Caco-2 (cell line): Measurements from ENCODE around the gene ATPAF2. TPM values are rescaled to one million over a fixed set of nuclear protein-coding genes. Genes with fewer than 3 reads are reported as not detected.

ENCODE experiments used
- BruUV-seq: library from RNA; stranded (reverse); fragments of 400-500 nt; replicated peaks from 2 replicates; lab custom pipeline; 2021; lab: Mats Ljungman, UMichigan
- CTCF ChIA-PET: fragments of 300-600 bp; sonication (Branson Sonifier 250); formaldehyde crosslinking; loops from one replicate; lab custom pipeline; 2022; ENCODE audit warnings: antibody characterized with exemption; lab: Charles Lee
- POLR2A ChIA-PET: fragments of 300-600 bp; sonication (Branson Sonifier 250); formaldehyde crosslinking; loops from one replicate; lab custom pipeline; 2022; ENCODE audit warnings: antibody characterized with exemption; lab: Charles Lee
- DNase-seq, 2 experiments: peaks; one replicate each; pipeline versions ENCODE4 v3.0.0 to v3.0.0-alpha.2; 2020 to 2022
- H3K27me3 ChIP-seq: replicated peaks from 2 replicates; pipeline ENCODE4 v1.6.0; 2011; ENCODE audit warnings: low read length; ENCODE audit not compliant: control insufficient read depth, insufficient read depth
- H3K36me3 ChIP-seq: 2 replicates; pipeline ENCODE4 v1.5.1; 2011; ENCODE audit warnings: low read length; ENCODE audit not compliant: control insufficient read depth, insufficient read depth
- H3K4me1 ChIP-seq: fragments of 250-450 bp; sonication (Bioruptor Pico); 2 replicates; pipeline ENCODE4 v1.5.1; 2020; ENCODE audit warnings: mild to moderate bottlenecking
- H3K4me3 ChIP-seq: 2 replicates; pipeline ENCODE4 v1.5.1; 2011; ENCODE audit warnings: low read depth, mild to moderate bottlenecking, control low read depth, low read length
- H3K9me3 ChIP-seq: fragments of 250-450 bp; sonication (Bioruptor Pico); 2 replicates; pipeline ENCODE4 v1.5.1; 2020; ENCODE audit warnings: mild to moderate bottlenecking, moderate library complexity
- H3K27ac Mint-ChIP-seq: one replicate; pipeline ENCODE4 v1.8.0; 2022; ENCODE audit warnings: mixed read lengths; ENCODE audit not compliant: unreplicated experiment
- H3K27me3 Mint-ChIP-seq: one replicate; pipeline ENCODE4 v1.8.0; 2022; ENCODE audit warnings: mixed read lengths; ENCODE audit not compliant: insufficient read depth, unreplicated experiment
- H3K36me3 Mint-ChIP-seq: one replicate; pipeline ENCODE4 v1.8.0; 2022; ENCODE audit warnings: mild to moderate bottlenecking, mixed read lengths; ENCODE audit not compliant: insufficient read depth, unreplicated experiment
- H3K4me1 Mint-ChIP-seq: one replicate; pipeline ENCODE4 v1.8.0; 2022; ENCODE audit warnings: low read depth, mixed read lengths; ENCODE audit not compliant: unreplicated experiment
- H3K4me3 Mint-ChIP-seq: one replicate; pipeline ENCODE4 v1.8.0; 2022; ENCODE audit warnings: mild to moderate bottlenecking, moderate library complexity, mixed read lengths; ENCODE audit not compliant: unreplicated experiment
- H3K9me3 Mint-ChIP-seq: one replicate; pipeline ENCODE4 v1.8.0; 2022; ENCODE audit warnings: mixed read lengths; ENCODE audit not compliant: unreplicated experiment
- CTCF ChIP-seq, 2 experiments: fragments of 200-600 bp in 1 of 2; IDR thresholded peaks; 1 replicate in 1 of 2; 2 replicates in 1 of 2; pipeline versions ENCODE4 v1.5.1 to v1.8.0; 2011 to 2022; ENCODE audit warnings: antibody characterized with exemption in 1 of 2, control low read depth in 1 of 2, inconsistent platforms in 1 of 2, low read depth in 1 of 2, low read length in 1 of 2, mild to moderate bottlenecking in 1 of 2, moderate library complexity in 1 of 2; ENCODE audit not compliant: insufficient read depth in 1 of 2, severe bottlenecking in 1 of 2, unreplicated experiment in 1 of 2
- intact Hi-C: fragments of 100-400 bp; cut with micrococcal nuclease; formaldehyde crosslinking; loops from one replicate; pipeline ENCODE4 v1.10.0; 2022; ENCODE audit not compliant: unreplicated experiment
- total RNA-seq: library from RNA; stranded (reverse); gene quantifications from 2 replicates; pipeline ENCODE4 v1.2.3, GENCODE V29; 2022

Gene ATPAF2
- total RNA-seq, 1 experiment from 2014 or later: 37.9 TPM

GRCh38 chr17:18043491-18043890, 4.5 kb upstream of the ATPAF2 start:
- BruUV-seq: no TSS peak
- no peak for DNase-seq

GRCh38 chr17:18042983-18043382, 4.0 kb upstream of the ATPAF2 start:
- DNase-seq: no peak
- intact Hi-C loops: no loop called here
- H3K4me1 ChIP-seq: peaks cover 10% of the 10 kb centered on the region
- peaks cover 16% of the 10 kb centered on the region for H3K4me1 Mint-ChIP-seq
- H3K9me3 Mint-ChIP-seq: no peaks in the 10 kb centered on the region
- BruUV-seq: no TSS peak
- no peak overlapping the region for H3K27ac Mint-ChIP-seq
- no peaks in the 10 kb centered on the region; the same call in 1 of the 2 replicates for H3K36me3 ChIP-seq
- no peaks in the 10 kb centered on the region for H3K27me3 Mint-ChIP-seq
- TF ChIP-seq CTCF (IDR thresholded peaks at IDR 0.05; ENCODE audit: insufficient read depth in 1 of 2, low read depth in 1 of 2, low read length in 1 of 2, severe bottlenecking in 1 of 2, unreplicated experiment in 1 of 2): no peak
- peaks cover 6% of the 10 kb centered on the region for H3K36me3 Mint-ChIP-seq
- no peaks in the 10 kb centered on the region for H3K9me3 ChIP-seq
- CTCF ChIA-PET: no interaction called here
- POLR2A ChIA-PET: no interaction called here
- no peaks in the 10 kb centered on the region for H3K27me3 ChIP-seq
- H3K4me3 Mint-ChIP-seq: no peak overlapping the region
- H3K4me3 ChIP-seq: no peak overlapping the region

More at GRCh38 chr17:18043491-18043890, 4.5 kb upstream of the ATPAF2 start:
- intact Hi-C loops: no loop called here
- peaks cover 7% of the 10 kb centered on the region; the same call in 1 of the 2 replicates for H3K4me1 ChIP-seq
- Mint-ChIP-seq H3K27ac (no peak overlapping the region), H3K4me1 (peaks cover 11% of the 10 kb centered on the region), H3K4me3 (no peak overlapping the region), H3K9me3 (no peaks in the 10 kb centered on the region), H3K27me3 (no peaks in the 10 kb centered on the region), H3K36me3 (peaks cover 6% of the 10 kb centered on the region)
- H3K36me3 ChIP-seq: no peaks in the 10 kb centered on the region; the same call in 1 of the 2 replicates
- H3K9me3 ChIP-seq: no peaks in the 10 kb centered on the region
- peak in 1 of 2 experiments; percentile 23 for TF ChIP-seq CTCF (IDR thresholded peaks at IDR 0.05; ENCODE audit: insufficient read depth in 1 of 2, low read depth in 1 of 2, low read length in 1 of 2, severe bottlenecking in 1 of 2, unreplicated experiment in 1 of 2)
- H3K27me3 ChIP-seq: no peaks in the 10 kb centered on the region
- POLR2A ChIA-PET: no interaction called here
- H3K4me3 ChIP-seq: no peak overlapping the region
- CTCF ChIA-PET: no interaction called here

GRCh38 chr17:18041776-18042175, 2.8 kb upstream of the ATPAF2 start:
- Mint-ChIP-seq H3K4me3 (no peak overlapping the region), H3K9me3 (no peaks in the 10 kb centered on the region), H3K36me3 (peaks cover 6% of the 10 kb centered on the region), H3K4me1 (peaks cover 26% of the 10 kb centered on the region), H3K27ac (no peak overlapping the region), H3K27me3 (no peaks in the 10 kb centered on the region)
- POLR2A ChIA-PET: no interaction called here
- DNase-seq: no peak
- TF ChIP-seq CTCF (IDR thresholded peaks at IDR 0.05; ENCODE audit: insufficient read depth in 1 of 2, low read depth in 1 of 2, low read length in 1 of 2, severe bottlenecking in 1 of 2, unreplicated experiment in 1 of 2): no peak
- Histone ChIP-seq H3K36me3 (no peaks in the 10 kb centered on the region; the same call in 1 of the 2 replicates), H3K9me3 (no peaks in the 10 kb centered on the region), H3K4me3 (no peak overlapping the region), H3K4me1 (peaks cover 15% of the 10 kb centered on the region), H3K27me3 (no peaks in the 10 kb centered on the region)
- TSS peak; percentile 20 for BruUV-seq
- CTCF ChIA-PET: interaction anchor here (1.0 kb wide), 1 partner anchor 175 kb away, joined by 4 read pairs; no protein-coding TSS in a partner anchor
- intact Hi-C loops: no loop called here
